Keratinocyte (primary cell): ENCODE measurements around the gene CBLB. TPM values are rescaled to one million over a fixed set of nuclear protein-coding genes. Genes with fewer than 3 reads are reported as not detected.

Experiments used
- DNase-seq: peaks from one replicate; pipeline ENCODE4 v3.0.0-alpha.2; 2011; ENCODE audit warnings: low read depth, missing footprints, low spot score
- FAIRE-seq: peaks from 2 replicates; lab custom pipeline; 2011; peaks lifted over from hg19 to GRCh38; lab: Jason Lieb, UNC
- H2AFZ ChIP-seq: 2 replicates; pipeline ENCODE4 v1.6.0; 2012; ENCODE audit warnings: low read length, control low read depth, inconsistent platforms; ENCODE audit not compliant: control insufficient read depth
- H3K27ac ChIP-seq: 2 replicates; pipeline ENCODE4 v1.5.1; 2011; ENCODE audit warnings: low read length; ENCODE audit not compliant: control insufficient read depth, insufficient read depth
- H3K27me3 ChIP-seq: 3 replicates; pipeline ENCODE4 v1.6.0; 2011; ENCODE audit warnings: low read length; ENCODE audit not compliant: control insufficient read depth, insufficient read depth; ENCODE audit errors: extremely low read depth
- H3K36me3 ChIP-seq, 2 experiments: 2 replicates in 1 of 2; 3 replicates in 1 of 2; pipeline ENCODE4 v1.5.1; 2011; ENCODE audit warnings: low read length in 2 of 2, mild to moderate bottlenecking in 1 of 2; ENCODE audit not compliant: control insufficient read depth in 2 of 2, insufficient read depth in 2 of 2; ENCODE audit errors: extremely low read depth in 1 of 2
- H3K4me1 ChIP-seq: 3 replicates; pipeline ENCODE4 v1.5.1; 2011; ENCODE audit warnings: low read length; ENCODE audit not compliant: control insufficient read depth, insufficient read depth; ENCODE audit errors: extremely low read depth
- H3K4me2 ChIP-seq: 3 replicates; pipeline ENCODE4 v1.6.0; 2011; ENCODE audit warnings: low read depth, low read length; ENCODE audit not compliant: control insufficient read depth, insufficient read depth; ENCODE audit errors: extremely low read depth
- H3K4me3 ChIP-seq, 3 experiments: fragments of 200-600 bp in 1 of 3; sonication (generic) in 1 of 3; 2 replicates in 2 of 3; 3 replicates in 1 of 3; pipeline ENCODE4 v1.5.1; 2011 to 2016; ENCODE audit warnings: low read length in 3 of 3, mild to moderate bottlenecking in 3 of 3, control low read depth in 2 of 3, inconsistent platforms in 1 of 3, low read depth in 1 of 3, mixed read lengths in 1 of 3, mixed run types in 1 of 3, moderate library complexity in 1 of 3; ENCODE audit not compliant: control insufficient read depth in 2 of 3, insufficient read depth in 2 of 3; ENCODE audit errors: extremely low read depth in 1 of 3
- H3K79me2 ChIP-seq: 2 replicates; pipeline ENCODE4 v1.6.0; 2012; ENCODE audit warnings: low read length; ENCODE audit not compliant: control insufficient read depth, insufficient read depth
- H3K9ac ChIP-seq: 3 replicates; pipeline ENCODE4 v1.6.0; 2011; ENCODE audit warnings: low read length; ENCODE audit not compliant: control insufficient read depth, insufficient read depth; ENCODE audit errors: extremely low read depth
- H3K9me1 ChIP-seq: 3 replicates; pipeline ENCODE4 v1.6.0; 2011; ENCODE audit warnings: low read length; ENCODE audit not compliant: control insufficient read depth, insufficient read depth; ENCODE audit errors: extremely low read depth
- H3K9me3 ChIP-seq: 2 replicates; pipeline ENCODE4 v1.5.1; 2012; ENCODE audit warnings: low read depth, low read length; ENCODE audit not compliant: control insufficient read depth
- H4K20me1 ChIP-seq: 3 replicates; pipeline ENCODE4 v1.6.0; 2011; ENCODE audit warnings: low read length; ENCODE audit not compliant: control insufficient read depth, insufficient read depth; ENCODE audit errors: extremely low read depth
- CTCF ChIP-seq, 3 experiments: IDR thresholded peaks in 1 of 3; conservative IDR thresholded peaks in 1 of 3; optimal IDR thresholded peaks in 1 of 3; 2 replicates in 2 of 3; 3 replicates in 1 of 3; pipeline versions ENCODE3 to v1.5.1; 2011; ENCODE audit warnings: low read length in 3 of 3, mild to moderate bottlenecking in 3 of 3, moderate library complexity in 2 of 3, control low read depth in 1 of 3, inconsistent platforms in 1 of 3; ENCODE audit not compliant: insufficient read depth in 2 of 3; ENCODE audit errors: extremely low read depth in 1 of 3
- EZH2 ChIP-seq: IDR thresholded peaks from one replicate; pipeline ENCODE4 v1.6.1; 2012; ENCODE audit warnings: inconsistent platforms, mild to moderate bottlenecking, low read length, moderate library complexity
- dilution Hi-C: fragments of 300-500 bp; cut with MboI; formaldehyde crosslinking; loops from one replicate; pipeline ENCODE4 v1.7.0; 2020; ENCODE audit warnings: low sequenced_read_pairs; ENCODE audit not compliant: extremely low pct_ligation_motif_present
- polyA plus RNA-seq, 5 experiments: library from polyadenylated mRNA; depleted of rRNA in 3 of 5; stranded (reverse) in 3 of 5; stranded (forward) in 1 of 5; unstranded in 1 of 5; fragments of >200 nt; gene quantifications; 1 replicate in 1 of 5; 2 replicates in 3 of 5; 3 replicates in 1 of 5; pipeline versions ENCODE4 v1.2.1 to v1.2.3, GENCODE V29; 2011 to 2012; ENCODE audit warnings: missing spikeins in 2 of 5, low read depth in 1 of 5, low replicate concordance in 1 of 5

CBLB gene
- polyA plus RNA-seq, 1 donor (not counting 4 experiments of a cell fraction or from before 2014, with no cell fraction given) = 13.6 TPM

- H3K9me1 ChIP-seq = no peaks in the 10 kb centered on the region
- no peaks in the 10 kb centered on the region for H3K79me2 ChIP-seq
- FAIRE-seq = no peak
- H2AFZ ChIP-seq = no peak overlapping the region
- TF ChIP-seq CTCF (optimal IDR thresholded peaks at IDR 0.05 in 1 of 3, IDR thresholded peaks at IDR 0.05 in 1 of 3, conservative IDR thresholded peaks at IDR 0.05 in 1 of 3; ENCODE audit: extremely low read depth in 1 of 3, insufficient read depth in 2 of 3, low read length in 3 of 3) = no peak
- TF ChIP-seq EZH2 = no peak
- H3K27ac ChIP-seq = no peak overlapping the region
- H3K9ac ChIP-seq = no peak overlapping the region
- DNase-seq = no peak
- H3K4me3 ChIP-seq = no peak overlapping the region
- no peaks in the 10 kb centered on the region for H3K4me1 ChIP-seq
- no peaks in the 10 kb centered on the region for H3K9me3 ChIP-seq
- H4K20me1 ChIP-seq = no peaks in the 10 kb centered on the region
- no peaks in the 10 kb centered on the region for H3K27me3 ChIP-seq
- no peak overlapping the region for H3K4me2 ChIP-seq
- dilution Hi-C loops = no loop called here
- H3K36me3 ChIP-seq = no peaks in the 10 kb centered on the region
Measured at GRCh38 chr3:105836533-105836932, 32.3 kb downstream of the CBLB start.

- dilution Hi-C loops = no loop called here
- Histone ChIP-seq H3K9me3 (no peaks in the 10 kb centered on the region), H4K20me1 (no peaks in the 10 kb centered on the region), H3K4me2 (no peak overlapping the region), H3K27ac (no peak overlapping the region), H3K4me1 (no peaks in the 10 kb centered on the region), H3K79me2 (no peaks in the 10 kb centered on the region), H3K9ac (no peak overlapping the region), H2AFZ (no peak overlapping the region), H3K9me1 (no peaks in the 10 kb centered on the region), H3K4me3 (no peak overlapping the region), H3K27me3 (no peaks in the 10 kb centered on the region), H3K36me3 (no peaks in the 10 kb centered on the region)
- FAIRE-seq = no peak
- TF ChIP-seq EZH2 = no peak
- TF ChIP-seq CTCF (optimal IDR thresholded peaks at IDR 0.05 in 1 of 3, IDR thresholded peaks at IDR 0.05 in 1 of 3, conservative IDR thresholded peaks at IDR 0.05 in 1 of 3; ENCODE audit: extremely low read depth in 1 of 3, insufficient read depth in 2 of 3, low read length in 3 of 3) = no peak
- DNase-seq = no peak
Measured at GRCh38 chr3:105835606-105836005, 33.2 kb downstream of the CBLB start.
